SHP77 (cell line): ENCODE measurements around the gene PRR20G.
"Not testable (repeated sequence)": the region's sequence is repeated elsewhere in the genome, so short reads cannot be mapped to it uniquely, and the experiment has no call there.

Experiments used
- DNase-seq, 2 experiments: peaks; one replicate each; lab custom pipeline; 2025; lab: John Stamatoyannopoulos, UW

PRR20G gene

DNA sequence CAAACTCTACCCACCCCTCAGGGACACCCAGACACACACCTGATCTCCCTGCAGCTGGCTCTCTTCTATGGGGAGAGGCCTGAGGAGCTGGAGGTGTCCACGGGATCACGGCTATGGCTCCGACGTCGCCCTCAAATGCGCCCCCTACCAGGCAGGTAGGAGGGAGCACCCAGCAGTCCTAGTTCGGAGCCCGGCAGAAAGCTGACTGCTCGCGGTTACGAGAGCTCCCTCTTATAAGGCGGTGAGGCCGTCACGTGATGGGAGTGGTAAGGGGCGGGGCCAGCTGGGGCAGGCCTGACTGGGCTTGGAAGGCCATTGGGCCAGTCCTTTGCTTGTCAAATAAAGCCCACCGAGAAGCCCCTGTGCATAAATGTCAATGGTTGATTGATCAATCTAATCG, at the start of gene PRR20G:
Gene PRR20G (minus strand): TSS at position 207 of the 400 bp plus-strand sequence. CDS start 681 bp downstream, outside the sequence.
- DNase-seq: no peak

DNA sequence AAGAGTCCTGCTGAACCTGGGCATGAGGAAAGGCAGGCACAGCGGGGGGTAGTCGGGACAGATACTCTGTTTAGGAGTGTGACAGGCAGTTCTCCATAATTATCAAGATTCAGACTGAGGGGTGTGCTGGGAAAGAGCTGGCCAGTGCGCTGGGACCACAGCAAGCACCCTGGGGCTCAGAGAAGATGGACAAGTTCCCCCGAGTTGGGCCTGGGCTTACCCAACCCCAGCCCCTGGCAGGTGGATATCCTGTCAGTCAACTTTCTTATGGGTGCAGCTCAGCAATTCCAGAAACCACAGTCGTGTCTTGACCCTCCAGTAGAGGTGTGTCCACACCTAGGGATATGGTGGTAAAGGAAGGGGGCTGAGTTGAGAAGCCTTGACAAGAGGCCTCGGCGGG, 49.2 kb upstream of the PRR20G start:
- DNase-seq: no peak

DNA sequence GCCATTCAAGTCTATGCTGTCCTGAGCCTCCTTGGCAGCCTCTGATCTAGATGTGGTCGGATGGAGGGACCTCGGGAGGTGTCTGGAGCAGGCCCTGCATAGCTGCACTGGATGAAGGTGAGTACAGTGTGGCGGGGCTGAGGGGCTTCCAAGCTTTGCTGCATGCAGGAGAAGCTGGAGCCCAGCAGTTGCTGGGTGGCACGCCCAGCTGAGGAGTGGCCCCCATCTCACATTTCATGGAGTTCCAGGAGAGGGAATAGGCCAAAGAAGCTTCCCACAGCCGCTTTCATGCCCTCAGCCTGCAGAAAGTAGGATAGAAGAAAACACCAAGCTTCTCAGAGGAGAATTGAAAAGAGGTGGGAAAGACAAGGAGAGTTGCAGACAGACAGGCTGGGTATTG, 48.3 kb upstream of the PRR20G start:
- DNase-seq: no peak

DNA sequence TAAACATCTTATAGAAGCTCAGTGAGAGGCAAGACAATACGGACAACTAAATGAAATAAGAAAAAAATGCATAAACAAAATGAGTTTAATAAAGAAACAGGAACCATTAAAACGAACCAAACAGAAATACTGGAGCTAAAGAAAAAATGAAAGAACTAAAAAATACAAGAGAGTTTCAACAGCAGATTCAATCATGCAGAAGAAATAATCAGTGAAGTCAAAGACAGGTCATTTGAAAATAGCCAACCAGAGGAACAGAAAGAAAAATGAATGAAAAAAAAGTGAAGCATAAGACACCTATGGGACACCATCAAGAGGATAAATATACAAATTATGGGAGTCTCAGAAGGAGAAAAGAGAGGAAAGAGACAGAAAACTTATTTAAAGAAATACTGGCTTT, 42.5 kb upstream of the PRR20G start:
- DNase-seq: no peak

DNA sequence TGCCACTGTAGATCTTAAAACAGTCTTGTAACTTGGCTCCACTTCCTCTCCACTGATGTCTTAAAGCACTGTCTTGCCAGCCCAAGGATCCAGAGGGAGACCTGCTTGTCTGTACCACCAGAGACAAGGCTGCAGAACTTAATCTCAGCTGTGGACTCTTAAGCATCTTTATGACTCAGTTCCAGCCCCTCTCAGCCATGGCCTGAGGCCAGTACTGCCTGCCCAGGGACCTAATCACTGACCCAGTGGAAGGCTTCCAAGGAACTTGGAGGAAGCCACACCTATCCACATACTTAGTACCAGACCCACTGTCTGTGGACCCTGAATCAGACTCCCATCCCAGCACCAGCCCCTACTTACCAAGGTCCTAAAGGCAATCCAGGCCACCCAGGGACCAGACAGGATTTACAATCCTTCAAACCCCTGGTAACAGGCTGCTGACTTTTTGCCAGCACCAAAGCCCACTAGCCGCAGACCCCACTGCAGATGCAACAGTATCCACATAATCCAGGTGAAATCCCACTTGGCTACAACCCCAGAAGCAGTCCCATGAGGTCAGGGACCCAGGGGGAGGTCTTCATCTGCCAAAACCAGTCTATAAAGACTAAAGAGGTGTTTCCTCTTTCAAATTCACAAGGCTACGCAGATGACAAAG, 41.9 kb upstream of the PRR20G start:
- DNase-seq: no peak

DNA sequence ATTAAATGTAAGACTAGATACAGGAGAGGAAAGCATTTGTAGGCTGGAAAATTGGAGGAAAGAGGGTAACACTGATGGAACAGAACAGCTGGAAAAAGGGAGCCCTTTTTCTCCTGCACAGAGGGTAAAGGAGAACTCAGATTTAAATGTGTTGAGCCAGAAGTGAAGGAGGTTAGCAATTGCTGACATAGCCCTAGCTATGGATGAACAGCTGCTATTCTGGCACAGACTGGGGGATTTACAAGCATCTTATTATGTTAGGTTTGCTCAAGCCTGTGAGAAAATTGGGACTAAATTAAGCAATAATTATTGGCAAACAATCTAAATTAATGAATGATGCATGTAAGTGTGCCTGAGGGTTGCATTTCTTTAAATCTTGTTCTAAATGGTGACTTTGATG, 40.6 kb upstream of the PRR20G start:
- DNase-seq: no peak

DNA sequence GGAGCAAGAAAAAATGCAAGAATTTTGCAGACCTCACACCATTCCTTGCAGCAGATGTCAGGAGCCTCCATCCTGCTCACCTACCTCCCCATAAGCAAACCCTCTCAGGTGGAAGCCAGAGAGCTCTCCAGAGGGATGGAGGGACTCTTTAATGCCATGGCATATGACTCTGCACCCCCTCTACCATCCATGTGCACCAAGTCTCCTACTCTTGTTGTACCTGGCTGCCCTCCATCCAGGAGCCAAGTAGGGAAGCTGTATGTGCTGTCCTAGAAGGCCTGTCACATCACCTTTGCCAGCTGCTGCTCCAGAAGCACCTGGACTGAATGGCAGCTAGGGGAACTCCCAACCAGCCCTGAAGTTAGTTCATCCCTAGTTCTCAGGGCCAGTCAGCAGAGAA, 38.5 kb upstream of the PRR20G start:
- no peak for DNase-seq

DNA sequence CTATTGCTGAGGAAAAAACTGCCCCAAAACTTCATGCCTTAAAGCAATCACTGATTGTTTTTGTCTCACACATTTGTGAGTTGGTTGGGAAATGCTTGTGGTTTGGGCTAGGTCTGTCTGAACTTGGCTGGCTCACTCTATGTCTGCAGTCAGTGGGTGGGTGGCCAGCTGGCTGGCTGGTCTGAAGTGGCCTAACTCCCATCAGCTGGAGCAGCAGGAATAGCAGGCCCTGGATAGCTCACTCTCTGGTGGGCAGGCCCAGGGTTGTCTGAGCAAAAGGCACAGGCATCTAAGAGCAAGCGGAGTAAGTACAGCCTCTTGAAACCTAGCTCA, 37.7 kb upstream of the PRR20G start:
- no peak for DNase-seq

DNA sequence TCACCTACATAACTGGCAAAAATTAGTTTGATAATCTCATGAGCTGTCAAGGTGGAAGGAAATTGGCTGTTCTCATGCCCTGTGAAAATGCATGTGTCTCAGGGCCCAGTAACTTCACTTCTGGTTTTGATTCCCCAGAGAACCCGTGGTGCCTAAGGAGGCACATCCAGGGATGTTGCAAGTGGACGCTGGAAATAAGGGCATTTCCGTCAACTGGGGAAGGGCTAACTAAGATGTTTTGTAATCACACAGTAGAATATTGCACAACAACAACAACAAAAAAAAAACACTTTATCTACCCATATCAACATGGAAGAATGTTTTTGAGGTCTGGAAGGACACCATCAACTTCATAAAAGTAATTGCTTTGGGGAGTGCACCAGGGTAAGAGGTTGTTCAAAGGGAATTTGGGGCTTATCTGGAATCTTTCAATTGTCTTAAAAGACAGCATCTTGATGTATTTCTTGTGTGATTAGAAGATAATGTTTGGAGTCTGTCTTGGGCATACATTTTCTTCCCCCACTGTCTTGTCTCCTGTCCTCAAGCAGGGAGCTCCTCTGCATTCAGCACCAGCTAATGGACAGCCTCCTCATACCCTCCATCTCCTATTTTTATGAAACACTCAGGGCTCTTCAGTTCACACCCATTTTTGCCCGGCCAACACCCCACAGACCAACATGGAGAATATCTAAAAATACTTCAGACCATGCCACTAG, 37.2 kb upstream of the PRR20G start:
- no peak for DNase-seq

DNA sequence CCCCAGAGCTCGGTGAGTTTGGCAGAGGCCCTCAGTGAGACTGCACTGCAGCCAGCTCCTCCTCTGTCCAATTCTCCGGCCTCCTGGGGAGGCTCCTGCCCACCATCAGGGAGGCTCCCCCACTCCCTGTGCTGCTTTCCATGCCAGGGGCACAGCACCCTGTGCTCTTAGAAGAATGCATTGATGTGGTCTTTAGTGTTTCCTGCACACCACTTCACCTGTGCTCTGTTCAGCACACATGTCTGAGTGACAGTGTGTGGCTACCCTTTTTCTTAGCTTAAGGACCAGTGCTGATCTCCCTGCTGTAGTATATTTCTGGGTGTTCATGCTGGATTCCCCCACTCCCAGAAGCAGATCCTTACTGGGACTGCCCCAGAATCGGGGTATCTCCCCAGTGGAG, 36.2 kb upstream of the PRR20G start:
- no peak for DNase-seq

DNA sequence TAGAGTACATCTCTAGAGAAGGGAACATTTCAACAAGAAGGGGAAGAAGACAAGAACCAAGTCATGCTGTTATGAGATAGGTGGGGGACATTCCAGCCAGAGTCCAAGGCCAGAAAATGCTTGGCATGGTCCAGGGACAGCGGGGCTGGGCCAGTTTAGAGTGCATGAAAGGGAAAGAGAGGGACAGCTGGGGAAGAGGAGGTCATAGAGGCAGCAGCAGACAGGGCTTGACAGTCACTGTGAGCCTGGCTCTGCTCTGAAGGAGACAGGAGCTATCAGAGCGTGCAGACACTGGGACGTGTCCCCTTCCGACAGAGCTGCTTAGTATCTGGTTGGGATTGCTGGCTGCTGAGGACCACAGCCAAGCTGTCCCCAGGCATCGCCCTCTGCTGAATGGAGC, 35.7 kb upstream of the PRR20G start:
- no peak for DNase-seq

DNA sequence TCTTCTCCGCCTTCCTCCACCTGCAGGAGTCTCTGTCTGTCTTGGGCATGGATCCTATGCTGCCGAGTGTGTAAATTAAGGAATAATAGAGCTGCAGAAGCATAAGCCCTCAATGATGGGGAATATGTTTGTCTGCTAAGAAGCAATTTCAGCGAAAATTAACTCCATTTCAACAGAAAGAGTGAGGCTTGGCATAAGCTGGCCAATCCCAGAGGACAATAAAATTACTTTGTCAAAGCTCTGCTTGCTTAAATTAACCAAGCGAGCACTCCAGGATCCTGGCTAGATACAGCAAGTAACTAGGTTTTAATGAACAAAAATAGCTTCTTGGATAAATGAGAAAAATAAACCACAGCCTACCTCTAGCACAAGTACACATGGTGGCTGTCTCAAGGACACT, 33.5 kb upstream of the PRR20G start:
- no peak for DNase-seq

DNA sequence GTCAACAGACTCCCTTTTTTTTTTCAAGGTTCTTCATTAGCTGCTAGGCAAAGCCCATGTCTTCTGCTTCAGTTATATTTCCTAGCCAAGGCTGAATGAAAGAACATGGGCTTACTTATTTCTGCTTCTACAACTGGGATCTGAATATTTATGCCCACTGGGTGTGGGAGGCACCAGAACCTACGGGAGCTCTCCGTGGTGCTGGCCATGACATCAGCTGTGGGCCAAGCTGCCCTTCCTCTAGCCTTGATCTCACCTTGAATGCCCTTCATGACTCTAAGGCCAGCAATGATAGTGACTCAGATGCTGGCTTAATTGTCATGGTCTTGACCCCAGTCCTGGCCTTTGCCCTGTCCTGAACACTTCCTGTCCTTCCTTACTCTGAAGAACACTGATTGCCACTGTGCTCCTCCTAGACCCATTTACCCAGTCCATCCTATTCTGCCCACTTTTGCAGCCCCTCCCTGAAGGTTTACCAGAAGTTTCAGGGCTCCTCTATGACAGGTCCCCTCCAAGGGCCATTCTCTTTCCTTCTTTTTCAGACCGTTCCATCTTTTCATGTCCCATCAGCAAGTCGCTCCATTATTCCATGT, 32.8 kb upstream of the PRR20G start:
- no peak for DNase-seq

DNA sequence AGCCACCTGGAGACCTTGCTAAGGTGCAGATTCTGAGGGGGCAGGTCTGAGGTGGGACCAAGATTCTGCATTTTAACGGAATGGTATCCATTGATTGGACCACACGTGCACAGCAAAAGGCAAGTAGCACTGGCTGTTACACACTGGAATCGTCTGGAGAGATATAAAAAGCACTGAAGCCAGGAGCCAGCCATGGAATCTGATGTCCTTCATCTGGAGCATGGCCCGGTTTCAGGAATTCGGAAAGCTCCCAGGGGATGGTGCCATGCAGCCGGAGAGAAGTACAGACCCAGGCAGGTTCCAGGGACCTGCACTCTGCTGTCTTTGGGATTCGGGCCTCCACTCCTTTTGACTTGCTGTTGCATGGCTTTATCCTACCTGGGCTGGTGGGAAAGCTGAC, 28.8 kb upstream of the PRR20G start:
- no peak for DNase-seq

DNA sequence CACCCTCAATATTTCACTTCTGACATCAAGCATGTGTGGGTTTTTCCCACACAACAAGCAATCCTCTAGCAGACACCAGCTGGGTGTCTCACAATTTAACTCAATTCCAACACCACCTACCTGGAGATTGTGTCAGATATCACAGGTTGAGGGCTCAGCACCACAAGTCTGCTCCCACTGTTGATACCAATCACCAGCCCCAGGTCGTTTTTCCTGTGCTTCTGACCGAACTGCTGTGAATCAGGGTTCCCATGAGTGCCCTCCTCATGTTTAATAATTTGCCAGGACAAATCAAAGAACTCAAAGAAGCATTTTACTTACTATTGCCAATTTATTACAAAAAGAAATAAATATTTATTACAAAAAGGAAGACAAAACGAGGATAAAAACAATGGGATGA, 25.0 kb upstream of the PRR20G start:
- no peak for DNase-seq

DNA sequence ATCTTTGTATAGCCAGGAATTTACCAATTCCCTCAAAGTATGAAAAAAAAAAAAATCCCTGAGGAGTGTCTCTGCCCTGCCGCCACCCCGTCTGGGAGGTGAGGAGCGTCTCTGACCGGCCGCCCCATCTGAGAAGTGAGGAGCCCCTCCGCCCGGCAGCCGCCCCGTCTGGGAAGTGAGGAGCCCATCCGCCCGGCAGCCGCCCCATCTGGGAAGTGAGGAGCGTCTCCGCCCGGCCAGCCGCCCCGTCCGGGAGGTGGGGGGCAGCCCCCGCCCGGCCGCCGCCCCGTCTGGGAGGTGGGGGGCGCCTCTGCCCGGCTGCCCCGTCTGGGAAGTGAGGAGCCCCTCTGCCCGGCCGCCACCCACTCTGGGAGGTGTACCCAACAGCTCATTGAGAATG, 21.0 kb upstream of the PRR20G start:
- DNase-seq: not testable (repeated sequence)

DNA sequence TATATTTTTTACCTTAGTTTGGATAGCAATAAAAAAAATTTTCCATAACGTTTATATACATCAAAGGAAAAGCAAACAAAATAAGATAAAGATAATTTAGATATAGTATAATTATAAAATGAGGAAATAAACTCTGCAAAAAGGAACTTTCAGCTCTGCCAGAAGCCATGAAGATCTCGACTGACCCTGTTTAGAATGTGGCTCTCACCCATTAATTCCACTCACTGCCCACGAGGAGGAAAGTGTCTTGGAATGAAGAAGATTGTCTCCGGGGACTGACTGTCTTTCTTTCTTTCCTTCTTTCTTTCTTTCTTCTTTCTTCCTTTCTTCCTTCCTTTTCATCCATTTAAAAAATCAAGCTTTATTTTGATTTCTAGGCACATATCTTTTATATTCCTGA, 20.1 kb upstream of the PRR20G start:
- DNase-seq: no peak

DNA sequence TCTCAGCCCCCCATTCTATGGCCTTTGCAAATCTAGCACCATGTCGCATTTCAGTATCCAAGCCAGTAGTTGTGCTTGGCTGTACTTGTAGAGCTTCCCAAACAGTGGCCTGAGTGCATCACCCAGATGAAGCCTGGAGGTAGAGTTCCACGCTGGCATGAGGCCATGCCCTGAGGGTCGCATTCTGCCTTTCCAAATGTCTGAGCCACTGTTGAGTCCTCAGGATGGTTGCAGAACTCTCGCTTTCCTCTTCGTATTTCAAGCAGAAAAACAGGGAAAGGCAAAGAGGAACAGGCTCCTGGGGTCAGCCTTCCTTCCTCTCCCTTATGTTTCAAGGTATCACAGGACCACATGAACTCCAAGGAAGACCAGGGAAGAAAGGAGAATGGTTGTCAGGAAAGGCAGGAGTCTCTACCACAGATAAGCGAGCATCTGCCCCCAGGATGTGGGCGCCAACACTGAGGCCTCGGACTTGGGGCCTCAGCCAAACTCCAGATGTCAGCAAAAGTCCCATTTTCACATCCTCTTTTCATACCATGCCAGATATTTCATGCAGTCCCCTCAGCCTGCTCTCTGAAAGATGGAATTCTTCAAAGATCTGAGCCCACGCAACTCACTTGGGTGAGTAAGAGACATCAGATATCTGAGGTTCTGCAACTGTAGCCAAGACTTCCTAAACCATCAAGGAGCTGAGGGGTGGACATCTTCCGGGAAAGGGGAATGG, 19.4 kb upstream of the PRR20G start:
- DNase-seq: no peak

DNA sequence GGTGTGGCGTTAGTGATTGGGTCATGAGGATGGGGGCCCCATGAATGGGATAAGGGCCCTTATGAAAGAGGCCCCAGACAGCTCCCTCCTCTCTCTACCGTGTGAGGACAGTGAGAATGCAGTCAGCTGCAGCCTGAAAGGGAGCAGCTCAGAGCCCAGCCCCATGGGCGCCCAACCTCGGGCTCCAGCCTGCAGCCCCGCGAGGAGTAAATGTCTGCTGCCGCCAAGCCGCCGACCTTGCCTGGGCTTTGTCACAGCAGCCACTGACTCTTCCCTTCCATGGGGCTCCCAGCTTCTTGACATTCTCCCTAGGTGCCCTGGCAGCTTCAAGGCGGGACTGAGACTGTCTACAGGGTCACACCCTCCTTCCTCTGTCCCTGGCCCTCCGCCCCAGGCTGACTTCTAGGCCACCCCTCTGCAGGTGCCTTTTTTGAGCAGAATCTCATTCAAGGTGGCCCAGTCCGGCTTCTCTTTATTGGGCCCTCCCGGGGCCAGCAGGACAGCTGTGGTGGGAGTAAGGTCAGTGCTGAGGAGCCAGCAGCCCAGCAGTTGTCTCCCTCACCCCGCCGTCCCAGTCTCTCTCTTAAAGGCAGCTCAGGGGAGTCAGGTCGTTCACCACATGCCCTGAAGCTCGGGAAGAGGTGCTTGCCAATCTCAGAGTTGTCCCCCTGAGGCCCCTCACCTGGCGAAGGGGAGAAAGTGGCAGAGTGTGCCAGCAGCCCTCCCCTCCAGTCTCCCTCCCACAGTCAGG, 18.7 kb upstream of the PRR20G start:
- DNase-seq: no peak

DNA sequence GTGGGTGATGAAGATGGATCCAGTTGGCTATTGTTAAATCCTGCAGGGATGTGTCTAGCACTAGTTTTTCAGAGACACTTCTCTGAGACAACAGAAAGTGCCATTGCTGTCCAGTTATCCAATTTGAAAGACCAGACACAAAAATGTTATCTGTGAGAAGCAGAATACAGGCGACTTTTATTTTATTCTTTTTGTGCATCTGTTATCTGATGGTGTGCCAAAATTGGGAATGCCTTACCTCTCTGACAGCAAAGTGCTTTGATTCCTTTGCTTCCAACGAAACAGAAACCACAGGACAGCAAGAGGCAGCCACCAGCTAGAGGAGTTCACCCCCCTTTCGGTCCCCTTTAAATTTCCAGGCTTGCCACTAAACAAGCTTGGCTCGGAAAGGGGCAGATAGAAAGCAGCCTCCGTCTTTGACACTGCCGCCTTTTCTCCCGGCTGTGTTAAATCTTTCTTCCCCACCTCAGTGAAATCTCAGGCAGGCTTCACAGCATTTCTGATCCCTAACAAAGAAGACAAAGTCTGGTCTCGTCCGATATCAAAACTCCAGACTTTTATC, 17.7 kb upstream of the PRR20G start:
- no peak for DNase-seq

DNA sequence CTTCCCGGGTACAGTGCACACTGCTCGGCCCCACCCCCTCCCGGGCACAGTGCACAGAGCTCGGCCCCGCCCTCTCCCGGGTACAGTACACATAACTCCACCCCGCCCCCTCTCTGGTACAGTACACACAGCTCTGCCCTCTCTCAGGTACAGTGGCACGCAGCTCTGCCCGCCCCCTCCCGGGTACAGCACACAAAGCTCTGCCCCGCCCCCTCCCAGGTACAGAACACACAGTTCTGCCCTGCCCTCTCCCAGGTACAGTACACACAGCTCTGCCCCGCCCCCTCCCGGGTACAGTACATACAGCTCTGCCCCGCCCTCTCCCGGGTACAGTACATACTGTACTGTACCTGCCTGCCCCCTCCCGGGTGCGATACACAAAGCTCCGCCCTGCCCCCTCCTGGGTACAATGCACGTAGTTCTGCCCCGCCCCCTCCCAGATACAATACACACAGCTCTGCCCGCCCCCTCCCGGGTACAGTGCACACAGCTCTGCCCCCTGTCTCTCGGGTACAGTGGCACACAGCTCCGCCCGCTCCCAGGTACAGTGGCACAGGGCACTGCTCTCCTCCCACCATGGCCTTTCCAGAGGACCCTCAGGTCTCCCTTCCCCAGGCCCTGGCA, 16.4 kb upstream of the PRR20G start:
- peak; percentile 31 to 80 for DNase-seq

DNA sequence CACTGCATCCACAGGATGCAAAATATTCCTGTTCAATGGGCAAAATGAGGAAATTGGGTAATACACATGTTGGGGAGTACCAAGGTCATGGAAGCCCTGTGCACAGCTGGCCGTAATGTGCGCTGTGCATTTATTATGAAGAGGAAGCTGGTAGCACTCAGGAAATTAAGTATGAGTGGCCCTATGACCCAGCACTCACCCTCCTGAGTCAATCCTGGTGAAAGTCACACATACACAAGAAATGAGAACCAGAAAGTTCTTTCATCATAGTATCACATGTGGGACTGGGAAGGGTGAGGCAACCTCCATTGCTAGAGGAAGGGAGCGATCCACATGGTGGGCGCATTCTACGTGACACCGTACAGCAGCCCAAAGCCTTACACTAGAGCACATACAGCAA, 11.4 kb upstream of the PRR20G start:
- no peak for DNase-seq
